Uterus (tissue), 4 donors: Measurements from ENCODE around the gene MYOM3. TPM values are rescaled to one million over a fixed set of nuclear protein-coding genes. Genes with fewer than 3 reads are reported as not detected.
"Not testable (repeated sequence)": the region's sequence is repeated elsewhere in the genome, so short reads cannot be mapped to it uniquely, and the experiment has no call there.

Experiments
- DNase-seq, 2 donors: peaks; one replicate each; pipeline ENCODE4 v3.0.0-alpha.2; 2019 to 2020
- H3K27ac ChIP-seq, 2 donors: fragments of 200-600 bp; sonication (generic); 1 replicate in 1 of 2; 2 replicates in 1 of 2; pipeline ENCODE4 v1.5.1; 2016 to 2018
- H3K27me3 ChIP-seq, 2 donors: fragments of 200-600 bp; sonication (generic); one replicate each; pipeline ENCODE4 v1.5.1; 2018 to 2019; ENCODE audit warnings: control low read depth in 1 of 2
- H3K36me3 ChIP-seq, 2 donors: fragments of 200-600 bp; sonication (generic); one replicate each; pipeline ENCODE4 v1.5.1; 2019; ENCODE audit warnings: control low read depth in 1 of 2
- H3K4me1 ChIP-seq, 2 donors: fragments of 200-600 bp; sonication (generic); one replicate each; pipeline ENCODE4 v1.5.1; 2018 to 2019; ENCODE audit warnings: control low read depth in 1 of 2
- H3K4me3 ChIP-seq, 2 donors: fragments of 200-600 bp; sonication (generic); 1 replicate in 1 of 2; 2 replicates in 1 of 2; pipeline ENCODE4 v1.5.1; 2018 to 2019; ENCODE audit warnings: mild to moderate bottlenecking in 1 of 2
- H3K9me3 ChIP-seq, 2 donors: fragments of 200-600 bp; sonication (generic); one replicate each; pipeline ENCODE4 v1.5.1; 2019; ENCODE audit warnings: control low read depth in 1 of 2
- CTCF ChIP-seq, 4 experiments: fragments of 200-600 bp in 2 of 4; fragments of 450-650 bp in 2 of 4; sonication (generic) in 2 of 4; IDR thresholded peaks; one replicate each; pipeline ENCODE4 v1.5.1; 2016 to 2019; ENCODE audit warnings: antibody characterized with exemption in 4 of 4, mild to moderate bottlenecking in 2 of 4, moderate library complexity in 1 of 4
- POLR2A ChIP-seq, 2 donors: fragments of 450-650 bp; IDR thresholded peaks; one replicate each; pipeline ENCODE4 v1.6.1; 2016; ENCODE audit warnings: antibody characterized with exemption in 2 of 2, mild to moderate bottlenecking in 1 of 2, moderate library complexity in 1 of 2
- intact Hi-C: fragments of 100-400 bp; cut with DNase I; formaldehyde crosslinking; loops from one replicate; pipeline ENCODE4 v1.15.1; 2023; ENCODE audit warnings: low total_unique reads
- total RNA-seq, 4 donors: library from RNA; depleted of rRNA in 3 of 4; stranded (reverse); fragments of >200 nt in 3 of 4; gene quantifications; one replicate each; pipeline versions ENCODE4 v1.1.0 to v1.2.4, GENCODE V29; 2014 to 2023
- donor health status: DM: yes; HTN: yes; CAD: no.

Gene MYOM3
- total RNA-seq, 4 donors from 2014 or later, result under 0.01 to 0.90 (median 0.79) TPM; not detected in 1

- peak; percentile 80 to 83 for DNase-seq
- peaks cover 9 to 39% of the 10 kb centered on the region in 2 donors for H3K4me1 ChIP-seq
- intact Hi-C loops, result loop anchor here (10.0 kb wide), 1 partner anchor 65 kb away; the partner anchor contains the start of gene PNRC2
Measured at GRCh38 chr1:24020025-24020424, 91.9 kb downstream of the MYOM3 start.

GRCh38 chr1:24018611-24019580, 93.0 kb downstream of the MYOM3 start:
- peak in 2 of 4 experiments; percentile 10 to 15 for TF ChIP-seq CTCF (IDR thresholded peaks at IDR 0.05)
- peak; percentile 19 to 46 for TF ChIP-seq POLR2A (IDR thresholded peaks at IDR 0.05)
- no peaks in the 10 kb centered on the region for H3K27me3 ChIP-seq
- H3K4me3 ChIP-seq, result peak overlapping the region in 1 of 2 donors; percentile 4
- peaks cover 9 to 39% of the 10 kb centered on the region in 2 donors for H3K4me1 ChIP-seq
- no peaks in the 10 kb centered on the region for H3K9me3 ChIP-seq
- intact Hi-C loops, result no loop called here
- DNase-seq, result peak; percentile 99
- no peaks in the 10 kb centered on the region for H3K36me3 ChIP-seq
- H3K27ac ChIP-seq, result peak overlapping the region; percentile 92 to 98

More at GRCh38 chr1:24020025-24020424, 91.9 kb downstream of the MYOM3 start:
- peak overlapping the region; percentile 92 to 98 for H3K27ac ChIP-seq
- no peaks in the 10 kb centered on the region for H3K9me3 ChIP-seq
- H3K36me3 ChIP-seq, result no peaks in the 10 kb centered on the region
- no peak for TF ChIP-seq CTCF (IDR thresholded peaks at IDR 0.05)
- no peak for TF ChIP-seq POLR2A (IDR thresholded peaks at IDR 0.05)
- H3K27me3 ChIP-seq, result no peaks in the 10 kb centered on the region
- H3K4me3 ChIP-seq, result no peak overlapping the region

GRCh38 chr1:24015221-24016210, 96.4 kb downstream of the MYOM3 start:
- H3K36me3 ChIP-seq, result no peaks in the 10 kb centered on the region
- intact Hi-C loops, result no loop called here
- peak; percentile 23 to 61 for DNase-seq
- no peaks in the 10 kb centered on the region for H3K9me3 ChIP-seq
- peak overlapping the region; percentile 92 to 98 for H3K27ac ChIP-seq
- no peak overlapping the region for H3K4me3 ChIP-seq
- TF ChIP-seq POLR2A (IDR thresholded peaks at IDR 0.05), result no peak
- TF ChIP-seq CTCF (IDR thresholded peaks at IDR 0.05), result no peak
- no peaks in the 10 kb centered on the region for H3K27me3 ChIP-seq
- H3K4me1 ChIP-seq, result peaks cover 9 to 15% of the 10 kb centered on the region in 2 donors

- Histone ChIP-seq H3K4me1 (peaks cover 9 to 13% of the 10 kb centered on the region in 2 donors), H3K27ac (peak overlapping the region in 1 of 2 donors; percentile 55)
- H3K27me3 ChIP-seq, H3K36me3 ChIP-seq, DNase-seq, intact Hi-C loops, H3K4me3 ChIP-seq, H3K9me3 ChIP-seq: not testable (repeated sequence)
Measured at GRCh38 chr1:24012878-24013277, 99.1 kb downstream of the MYOM3 start.

GRCh38 chr1:24010650-24011049, 101.3 kb downstream of the MYOM3 start:
- Histone ChIP-seq H3K4me1 (no peaks in the 10 kb centered on the region), H3K27me3 (no peaks in the 10 kb centered on the region), H3K9me3 (no peaks in the 10 kb centered on the region), H3K27ac (no peak overlapping the region), H3K4me3 (no peak overlapping the region), H3K36me3 (no peaks in the 10 kb centered on the region)
- no peak for DNase-seq
- intact Hi-C loops, result no loop called here
- TF ChIP-seq POLR2A (IDR thresholded peaks at IDR 0.05) (no peak), CTCF (IDR thresholded peaks at IDR 0.05) (no peak)
